CD4-positive, alpha-beta T cell treated with Interleukin-6 at 100 ng/mL for 8 hours (primary cell): ENCODE results near the gene DQX1.
"Not testable (repeated sequence)": the region's sequence is repeated elsewhere in the genome, so short reads cannot be mapped to it uniquely, and the experiment has no call there.

Experiments
- DNase-seq: peaks from one replicate; pipeline ENCODE4 v3.0.0-alpha.2; 2020; ENCODE audit warnings: mixed read lengths, low spot score

The DQX1 gene

DNA sequence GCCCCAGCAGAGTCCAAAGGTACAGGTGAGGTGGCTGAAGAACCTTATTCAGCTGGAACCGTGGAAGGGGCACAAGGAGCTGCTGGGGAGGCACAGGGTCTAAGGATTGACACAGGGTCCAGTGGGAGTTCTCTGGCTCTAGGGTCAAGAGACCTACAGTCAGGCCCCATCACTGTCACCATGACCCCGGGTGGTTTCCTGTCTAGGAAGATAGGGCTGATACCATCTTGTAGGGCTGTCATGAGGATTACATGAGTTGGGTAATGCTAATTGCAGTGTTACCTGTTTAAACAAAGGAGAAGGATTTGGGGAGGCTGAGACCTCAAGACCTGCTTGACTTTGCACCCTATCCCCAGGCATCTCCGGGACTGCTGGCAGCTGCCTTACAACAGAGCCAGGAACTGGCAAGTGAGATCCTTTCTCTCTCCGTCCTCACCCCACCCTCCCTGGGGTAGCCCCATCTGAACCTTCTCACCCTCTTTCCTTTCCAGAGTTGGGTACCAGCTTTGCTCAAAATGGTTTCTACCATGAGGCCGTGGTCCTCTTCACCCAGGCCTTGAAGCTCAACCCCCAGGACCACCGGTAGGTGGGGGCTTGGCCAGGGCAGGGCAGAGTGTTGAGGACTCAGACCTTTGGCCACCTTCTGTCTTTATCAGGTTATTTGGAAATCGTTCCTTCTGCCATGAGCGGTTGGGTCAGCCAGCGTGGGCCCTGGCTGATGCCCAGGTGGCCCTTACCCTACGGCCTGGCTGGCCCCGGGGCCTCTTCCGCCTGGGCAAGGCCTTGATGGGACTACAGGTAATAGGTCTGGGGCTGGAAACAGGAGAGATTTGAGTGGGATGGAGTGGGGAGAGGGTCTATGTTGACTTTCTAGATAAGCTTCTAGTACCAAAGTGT lies 34.1 kb downstream of the DQX1 start:
- no peak for DNase-seq

- no peak for DNase-seq
These were observed 36.1 kb downstream of the DQX1 start for GRCh38 chr2:74489906-74490305.

DNA sequence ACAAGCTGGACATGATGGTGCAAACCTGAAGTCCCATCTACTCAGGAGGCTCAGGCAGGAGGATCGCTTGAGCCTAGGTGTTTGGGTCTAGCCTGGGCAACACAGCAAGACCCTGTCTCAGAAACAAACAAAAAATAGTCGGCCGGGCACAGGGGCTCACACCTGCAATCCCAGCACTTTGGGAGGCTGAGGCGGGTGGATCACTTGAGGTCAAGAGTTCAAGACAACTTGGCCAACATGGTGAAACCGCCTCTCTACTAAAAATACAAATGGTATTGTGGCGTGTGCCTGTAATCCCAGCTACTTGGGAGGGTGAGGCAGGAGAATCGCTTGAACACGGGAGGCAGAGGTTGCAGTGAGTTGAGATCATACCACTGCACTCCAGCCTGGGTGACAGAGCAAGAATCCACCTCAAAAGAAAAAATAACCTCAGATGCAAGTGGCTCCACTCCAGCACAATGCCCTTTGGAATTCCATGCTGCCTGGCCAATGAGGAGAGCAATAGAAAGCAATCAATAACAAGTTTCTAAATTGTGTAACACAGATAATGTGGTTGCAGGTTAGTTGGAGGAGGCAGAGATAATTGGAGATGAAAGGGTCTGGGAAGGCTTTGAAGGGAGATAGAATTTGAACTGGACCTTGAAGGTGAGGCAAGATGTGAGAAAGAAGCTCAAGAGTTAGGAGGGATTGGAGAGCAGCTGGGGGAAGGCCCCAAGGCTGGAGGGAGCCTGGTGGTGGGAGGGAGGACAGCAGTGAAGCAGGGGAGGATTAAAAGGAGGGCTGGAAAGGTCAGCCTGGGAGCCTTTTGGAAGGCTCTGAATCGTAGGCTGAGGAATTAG lies 37.2 kb downstream of the DQX1 start:
- no peak for DNase-seq

- DNase-seq, result no peak
These were observed 39.9 kb downstream of the DQX1 start for GRCh38 chr2:74486141-74486540.

GRCh38 chr2:74483675-74484164 lies 42.3 kb downstream of the DQX1 start:
- not testable (repeated sequence) for DNase-seq

DNA sequence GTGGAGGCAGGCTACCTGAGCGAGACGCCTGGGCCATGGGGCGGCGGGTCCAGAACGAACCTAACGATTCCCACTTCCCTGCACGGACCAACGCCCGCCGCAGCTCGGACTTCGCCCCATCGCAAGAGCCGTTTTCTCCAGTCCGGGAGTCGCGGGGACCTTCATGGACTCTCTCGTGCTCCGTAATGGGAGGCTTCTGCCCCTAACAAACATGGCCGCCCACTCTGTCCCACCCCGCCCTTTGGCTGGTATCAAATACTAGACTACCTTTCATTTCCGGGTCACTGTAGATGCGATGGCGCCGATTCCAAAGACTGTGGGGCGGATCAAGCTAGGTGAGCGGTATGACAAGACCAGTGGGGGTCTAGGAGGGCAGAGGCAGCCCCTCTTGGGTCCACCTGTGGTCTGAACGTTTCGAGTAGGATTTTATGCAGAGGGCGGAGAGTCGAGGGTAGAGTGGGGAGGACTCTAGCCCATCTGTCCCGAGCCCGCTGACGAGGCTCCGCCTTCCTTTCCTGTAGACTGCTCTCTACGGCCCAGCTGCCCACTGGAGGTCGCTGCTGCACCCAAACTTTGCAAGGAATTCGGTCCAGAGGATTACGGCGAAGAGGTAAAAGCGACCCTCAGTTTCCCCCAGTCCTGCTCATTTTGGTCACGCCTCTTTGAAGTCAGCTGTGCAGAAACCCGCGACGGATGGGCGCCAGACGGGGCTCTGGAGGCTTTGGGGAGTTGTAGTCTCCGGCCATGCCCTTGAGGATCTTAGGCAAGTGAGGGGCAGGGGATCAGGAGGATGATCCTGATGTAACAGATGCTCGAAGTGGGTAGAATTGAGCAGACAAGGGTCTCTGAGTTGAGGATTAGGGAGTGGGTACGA lies 43.0 kb downstream of the DQX1 start, which contains the start of the genes CCDC142 and TTC31:
CCDC142 (minus strand) TSS at position 198 of the 874 bp plus-strand sequence; CDS start at position 37, 161 bp downstream.
TTC31 (plus strand) TSS at position 281 of the 874 bp plus-strand sequence; CDS start at position 296, 15 bp downstream.
- DNase-seq, result peak; percentile 93

DNA sequence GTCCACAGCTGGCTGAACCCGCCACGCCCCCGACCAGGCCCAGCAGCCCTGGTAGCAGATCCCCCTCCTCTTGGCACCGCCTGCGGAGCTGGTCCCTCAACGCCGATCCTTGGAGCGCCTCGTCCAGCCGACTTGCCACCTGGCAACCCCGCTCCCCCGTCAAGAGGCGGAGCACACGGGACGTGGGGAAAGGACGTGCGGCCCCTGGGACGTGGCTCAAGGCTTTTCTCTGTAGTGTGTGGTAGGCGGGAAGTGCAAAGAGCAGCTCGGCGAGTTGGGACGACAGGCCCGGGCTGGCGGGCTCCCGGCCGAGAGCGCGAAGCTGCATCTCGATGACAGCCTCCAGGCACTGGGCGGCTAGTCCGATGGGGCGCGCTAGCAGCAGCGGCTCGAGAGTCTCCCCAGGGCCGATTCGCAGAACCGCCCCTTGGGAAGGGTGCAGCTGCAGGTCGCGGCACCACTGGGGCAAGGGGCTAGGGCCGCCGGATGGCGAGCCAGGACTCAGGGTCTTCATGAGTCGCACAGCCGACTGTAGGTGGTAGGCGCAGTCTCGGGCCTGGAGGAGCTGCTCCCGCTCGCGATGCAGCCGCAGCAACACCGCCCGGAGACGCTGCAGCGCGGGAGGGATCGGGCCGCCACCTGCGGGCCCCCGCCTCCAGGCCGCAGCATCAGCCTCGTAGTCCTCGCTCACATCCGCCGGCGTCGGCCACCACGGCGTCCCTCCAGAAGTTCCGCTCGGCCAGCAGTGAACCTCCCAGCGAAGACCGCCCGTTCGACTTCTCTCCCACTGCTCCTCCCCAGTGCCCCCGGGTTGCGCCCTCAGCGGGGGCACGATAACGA lies 43.9 kb downstream of the DQX1 start:
- peak; percentile 39 for DNase-seq

- no peak for DNase-seq
These were observed 44.6 kb downstream of the DQX1 start for GRCh38 chr2:74481431-74481830.

DNA sequence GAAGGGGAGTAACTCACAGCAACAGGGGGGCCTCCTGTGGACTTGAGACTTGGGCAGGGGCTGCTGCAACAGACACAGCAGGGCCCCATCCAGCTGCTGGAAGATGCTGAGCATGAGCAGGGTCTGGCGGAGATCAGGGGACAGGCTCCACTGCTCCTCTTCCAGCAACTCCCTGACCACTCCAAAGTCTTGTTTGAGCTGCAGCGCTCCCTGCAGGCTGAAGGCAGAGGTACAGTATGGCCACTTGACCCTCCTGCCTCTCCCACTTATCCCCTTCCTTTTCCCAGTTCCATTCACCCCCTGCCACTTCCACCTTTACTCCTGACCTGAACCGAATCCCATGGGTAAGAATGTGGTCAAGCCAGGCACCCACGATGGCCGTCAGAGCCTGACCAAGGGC lies 51.1 kb downstream of the DQX1 start:
- no peak for DNase-seq

DNA sequence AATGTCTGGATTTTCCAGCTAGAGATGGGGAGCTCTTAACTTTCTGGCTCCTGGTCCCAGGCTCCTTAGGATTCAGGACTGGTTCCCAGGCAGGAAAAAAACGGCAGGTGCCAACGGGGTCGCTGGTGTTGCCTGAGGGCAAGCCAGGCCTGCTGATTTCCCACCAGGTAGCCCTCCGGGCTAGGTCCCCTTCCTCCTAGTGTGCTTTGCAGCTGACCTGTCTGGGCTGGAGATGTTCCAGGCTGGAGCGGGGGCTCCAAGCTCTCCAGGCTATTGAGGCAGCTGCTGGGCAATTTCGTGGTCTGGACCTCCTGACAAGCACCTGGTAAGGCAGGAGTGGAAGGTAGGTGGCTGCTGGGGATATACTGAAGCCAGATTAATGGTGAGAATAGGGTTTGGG lies 51.5 kb downstream of the DQX1 start:
- no peak for DNase-seq

DNA sequence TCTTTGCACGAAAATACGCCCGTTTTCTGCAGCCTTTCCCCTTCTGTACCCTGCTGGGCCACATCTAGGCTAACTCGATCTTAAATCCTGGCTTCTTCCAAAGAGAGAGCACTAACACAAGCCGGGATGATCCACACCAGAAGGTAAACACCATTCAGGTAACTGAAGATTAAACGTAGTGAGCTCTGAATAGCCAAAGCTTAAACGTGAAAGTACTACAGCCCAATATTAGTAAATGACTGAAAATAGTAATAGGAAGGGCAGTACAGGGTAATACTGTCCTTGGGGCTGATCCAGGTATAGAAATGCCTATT lies 53.1 kb downstream of the DQX1 start:
- DNase-seq, result no peak

GRCh38 chr2:74472086-74472944 lies 53.7 kb downstream of the DQX1 start, which contains the start of gene MRPL53:
Gene MRPL53 (minus strand): TSS chr2:74472680. CDS start chr2:74472660, 20 bp downstream.
- DNase-seq, result peak; percentile 95

DNA sequence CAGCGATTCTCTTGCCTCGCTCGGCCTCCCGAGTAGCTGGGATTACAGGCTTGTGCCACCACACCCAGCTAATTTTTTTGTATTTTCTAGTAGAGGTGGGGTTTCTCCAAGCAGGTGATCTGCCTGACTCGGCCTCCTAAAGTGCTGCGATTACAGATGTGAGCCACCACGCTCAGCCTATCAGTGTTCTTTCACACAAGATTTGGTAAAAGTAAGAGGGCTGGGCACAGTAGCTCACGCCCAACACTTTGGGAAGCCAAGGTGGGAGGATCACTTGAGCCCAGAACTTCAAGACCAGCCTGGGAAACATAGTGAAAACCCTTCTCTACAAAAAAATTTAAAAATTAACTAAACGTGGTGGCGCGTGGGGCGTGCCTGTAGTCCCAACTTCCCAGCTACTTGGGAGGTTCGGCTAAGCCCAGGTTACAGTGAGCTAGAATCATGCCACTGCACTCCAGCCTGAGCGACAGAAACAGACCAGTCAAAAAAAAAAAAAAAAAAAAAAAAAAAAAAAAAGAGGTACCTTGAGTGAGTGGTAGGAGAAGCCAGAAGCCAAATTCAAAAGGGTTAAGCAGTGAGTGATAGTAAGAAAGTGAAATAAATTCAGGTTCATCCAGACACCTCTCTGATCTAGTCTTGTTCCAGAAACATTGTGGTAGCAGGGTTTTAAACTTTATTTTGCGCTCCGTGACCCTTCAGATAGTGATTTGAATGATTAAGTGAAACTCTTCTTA lies 54.5 kb downstream of the DQX1 start:
- no peak for DNase-seq

GRCh38 chr2:74470742-74471141 lies 55.3 kb downstream of the DQX1 start:
- not testable (repeated sequence) for DNase-seq
